ENCODE measurements around the gene ARSG.
A peak's percentile ranks its signal among the peaks of the same experiment; 100 is the strongest.

ARSG gene

DNA sequence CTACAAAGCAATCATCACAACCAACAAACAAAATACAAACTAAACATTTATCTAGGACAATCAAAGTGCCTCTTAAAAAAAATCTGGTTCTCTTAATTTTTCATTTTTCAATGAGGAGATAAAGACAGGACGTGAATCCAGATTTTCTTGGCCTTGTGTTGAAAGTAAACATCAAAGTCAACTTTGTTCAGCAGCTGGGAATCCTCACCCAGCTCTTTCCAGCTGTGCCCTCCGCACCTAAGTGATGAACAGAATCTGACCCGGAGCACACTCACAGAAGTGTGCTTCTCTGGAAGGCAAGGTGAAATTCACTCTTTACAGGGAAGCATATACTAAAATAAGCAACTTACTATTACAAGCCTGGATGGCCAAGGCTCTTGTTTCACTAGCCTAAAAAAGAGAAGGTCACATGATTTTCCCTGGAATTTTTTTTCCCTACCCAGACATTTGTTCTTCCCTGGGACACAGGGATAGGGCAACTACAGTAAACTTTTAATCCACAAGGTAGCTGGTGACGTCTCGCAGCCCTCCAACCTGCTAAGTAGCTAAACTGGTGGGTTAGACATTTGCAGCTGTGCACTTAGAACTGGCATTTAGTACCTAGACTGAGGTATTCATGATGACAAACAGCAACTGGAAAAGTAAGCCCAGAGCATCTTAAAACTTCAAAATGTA lies 162.8 kb downstream of the ARSG start:
- DNase-seq (ENCODE audit: low spot score): no peak
- Mint-ChIP-seq H3K27me3 (ENCODE audit: low read depth) (no peaks in the 10 kb centered on the region), H3K36me3 (ENCODE audit: low read depth) (peaks cover 29% of the 10 kb centered on the region), H3K9me3 (no peaks in the 10 kb centered on the region), H3K27ac (no peak overlapping the region), H3K4me1 (ENCODE audit: low read depth) (peaks cover 38% of the 10 kb centered on the region), H3K4me3 (no peak overlapping the region)

- Mint-ChIP-seq H3K9me3 (no peaks in the 10 kb centered on the region), H3K27me3 (ENCODE audit: low read depth) (no peaks in the 10 kb centered on the region), H3K27ac (no peak overlapping the region)
Observed at GRCh38 chr17:68455901-68456338, 164.6 kb downstream of the ARSG start.

DNA sequence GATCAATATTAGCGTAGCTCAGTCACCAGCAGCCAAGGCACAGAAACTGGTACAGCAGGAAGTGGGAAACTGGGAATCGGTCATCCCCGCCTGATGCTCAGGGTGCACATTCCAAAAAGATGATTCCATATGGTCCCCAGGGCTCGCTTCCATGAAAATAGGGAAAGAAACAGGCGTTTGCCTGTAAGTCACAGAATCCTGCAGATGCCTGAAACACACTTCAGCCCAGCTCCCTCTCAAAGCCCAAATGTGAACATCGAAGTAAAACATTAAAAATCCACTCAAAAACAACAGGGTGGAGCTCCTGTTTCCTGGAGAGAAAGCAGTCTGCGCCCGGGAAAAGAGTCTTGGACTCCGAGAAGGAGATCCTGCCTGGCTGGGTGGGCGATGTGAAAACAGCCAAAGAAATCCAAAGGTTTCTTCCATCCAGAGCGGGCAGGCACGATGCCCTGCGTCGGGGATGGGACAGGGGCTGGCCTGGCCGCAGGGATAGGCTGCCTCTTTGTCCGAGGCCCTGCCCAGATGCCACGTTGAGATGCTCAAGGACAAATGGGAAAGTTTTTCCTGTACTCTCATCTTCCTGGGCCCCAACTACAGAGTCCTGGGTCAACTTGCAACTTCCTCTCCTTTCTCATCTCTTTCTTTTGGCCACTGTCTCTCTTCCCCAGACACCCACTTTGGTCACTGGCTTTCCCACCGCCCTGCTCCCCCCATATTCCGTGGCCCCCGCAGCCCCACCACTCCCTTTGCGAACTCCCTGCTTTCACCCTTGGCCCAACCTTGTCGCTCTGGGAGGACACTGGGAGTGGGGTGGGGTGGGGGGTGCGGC lies 165.3 kb downstream of the ARSG start:
- H3K27me3 Mint-ChIP-seq (ENCODE audit: low read depth): no peaks in the 10 kb centered on the region
- DNase-seq (ENCODE audit: low spot score): no peak
- H3K9me3 Mint-ChIP-seq: no peaks in the 10 kb centered on the region
- peaks cover 60% of the 10 kb centered on the region for H3K4me1 Mint-ChIP-seq (ENCODE audit: low read depth)
- H3K36me3 Mint-ChIP-seq (ENCODE audit: low read depth): peaks cover 13% of the 10 kb centered on the region
- peak overlapping the region; percentile 88 for H3K4me3 Mint-ChIP-seq
- H3K27ac Mint-ChIP-seq: peak overlapping the region; percentile 73

More at GRCh38 chr17:68455901-68456338, 164.6 kb downstream of the ARSG start:
- Mint-ChIP-seq H3K36me3 (ENCODE audit: low read depth) (peaks cover 17% of the 10 kb centered on the region), H3K4me1 (ENCODE audit: low read depth) (peaks cover 54% of the 10 kb centered on the region), H3K4me3 (peak overlapping the region; percentile 88)
- DNase-seq (ENCODE audit: low spot score): no peak

DNA sequence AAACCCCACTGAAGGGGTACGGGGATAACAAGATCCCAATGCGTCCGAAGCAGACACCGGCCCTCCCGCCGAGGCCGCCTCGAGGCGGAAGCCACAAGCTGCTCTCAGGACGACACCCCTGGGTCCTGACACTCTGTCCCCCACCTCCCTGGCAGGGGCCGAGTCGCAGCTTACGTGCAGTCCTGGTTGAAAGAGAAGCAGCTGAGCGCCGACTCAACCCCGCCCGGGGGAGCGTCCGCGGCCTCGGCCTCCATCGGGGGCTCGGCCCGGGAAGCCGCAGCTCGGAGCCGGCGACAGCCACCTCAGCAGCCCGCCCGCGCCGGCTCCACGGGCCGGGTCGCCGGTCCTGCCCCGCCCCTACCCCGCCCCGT lies 165.9 kb downstream of the ARSG start, which contains the start of gene WIPI1:
TSS of gene WIPI1 (minus strand) at position 329 of the 371 bp plus-strand sequence. CDS start at position 254, 75 bp downstream.
- H3K4me3 Mint-ChIP-seq: peak within 1 kb of the TSS; percentile 88

DNA sequence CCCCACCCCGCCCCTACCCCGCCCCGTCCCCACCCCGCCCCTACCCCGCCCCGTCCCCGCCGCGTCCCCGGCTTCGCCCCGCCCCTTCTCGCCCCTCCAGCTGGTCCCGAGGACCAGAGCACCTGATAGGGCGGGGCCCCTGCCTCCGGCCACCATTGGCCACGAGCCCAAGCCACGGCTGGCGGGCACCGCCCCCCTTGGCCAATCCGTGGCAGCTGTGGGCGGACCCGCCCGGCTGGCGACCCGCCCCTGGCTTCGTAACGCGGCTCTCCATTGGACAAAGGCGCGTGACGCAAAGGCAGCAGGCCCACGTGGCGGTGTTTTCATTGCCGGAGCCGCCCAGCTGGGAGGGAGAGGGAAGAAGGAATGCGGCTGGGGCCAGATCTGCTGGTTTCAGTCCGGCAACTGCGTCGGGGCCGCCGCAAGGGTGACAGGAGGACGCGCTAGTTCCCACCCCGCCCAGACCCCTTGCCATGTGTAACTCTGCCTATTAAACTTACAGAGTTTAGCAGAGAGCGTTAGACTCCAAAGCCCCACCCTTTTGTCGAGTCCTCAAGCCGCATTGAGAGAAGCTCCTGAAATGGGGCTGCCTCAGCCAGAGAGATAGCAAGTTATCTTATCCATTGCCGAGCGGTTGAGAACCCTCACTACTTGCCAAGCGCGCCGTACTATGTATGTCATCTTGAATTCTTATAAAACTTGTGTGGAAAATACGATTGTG lies 166.4 kb downstream of the ARSG start:
- H3K27me3 Mint-ChIP-seq (ENCODE audit: low read depth): no peaks in the 10 kb centered on the region
- peaks cover 6% of the 10 kb centered on the region for H3K36me3 Mint-ChIP-seq (ENCODE audit: low read depth)
- H3K9me3 Mint-ChIP-seq: no peaks in the 10 kb centered on the region
- H3K27ac Mint-ChIP-seq: peak overlapping the region; percentile 88
- peak; percentile 99 for DNase-seq (ENCODE audit: low spot score)
- peaks cover 70% of the 10 kb centered on the region for H3K4me1 Mint-ChIP-seq (ENCODE audit: low read depth)
- H3K4me3 Mint-ChIP-seq: peak overlapping the region; percentile 84

More for the DNA sequence above, 165.9 kb downstream of the ARSG start, which contains the start of gene WIPI1:
- Mint-ChIP-seq H3K27ac (peak within 1 kb of the TSS; percentile 88), H3K36me3 (ENCODE audit: low read depth) (peaks cover 7% of the 10 kb centered on the region), H3K4me1 (ENCODE audit: low read depth) (peaks cover 64% of the 10 kb centered on the region), H3K9me3 (no peaks in the 10 kb centered on the region), H3K27me3 (ENCODE audit: low read depth) (no peaks in the 10 kb centered on the region)
- no peak for DNase-seq (ENCODE audit: low spot score)

- no peaks in the 10 kb centered on the region for H3K27me3 Mint-ChIP-seq (ENCODE audit: low read depth)
- H3K36me3 Mint-ChIP-seq (ENCODE audit: low read depth): peaks cover 2% of the 10 kb centered on the region
- DNase-seq (ENCODE audit: low spot score): no peak
- peak overlapping the region; percentile 84 for H3K4me3 Mint-ChIP-seq
- H3K4me1 Mint-ChIP-seq (ENCODE audit: low read depth): peaks cover 71% of the 10 kb centered on the region
- no peaks in the 10 kb centered on the region for H3K9me3 Mint-ChIP-seq
- peak overlapping the region; percentile 88 for H3K27ac Mint-ChIP-seq
Observed at GRCh38 chr17:68458260-68459036, 167.2 kb downstream of the ARSG start.

DNA sequence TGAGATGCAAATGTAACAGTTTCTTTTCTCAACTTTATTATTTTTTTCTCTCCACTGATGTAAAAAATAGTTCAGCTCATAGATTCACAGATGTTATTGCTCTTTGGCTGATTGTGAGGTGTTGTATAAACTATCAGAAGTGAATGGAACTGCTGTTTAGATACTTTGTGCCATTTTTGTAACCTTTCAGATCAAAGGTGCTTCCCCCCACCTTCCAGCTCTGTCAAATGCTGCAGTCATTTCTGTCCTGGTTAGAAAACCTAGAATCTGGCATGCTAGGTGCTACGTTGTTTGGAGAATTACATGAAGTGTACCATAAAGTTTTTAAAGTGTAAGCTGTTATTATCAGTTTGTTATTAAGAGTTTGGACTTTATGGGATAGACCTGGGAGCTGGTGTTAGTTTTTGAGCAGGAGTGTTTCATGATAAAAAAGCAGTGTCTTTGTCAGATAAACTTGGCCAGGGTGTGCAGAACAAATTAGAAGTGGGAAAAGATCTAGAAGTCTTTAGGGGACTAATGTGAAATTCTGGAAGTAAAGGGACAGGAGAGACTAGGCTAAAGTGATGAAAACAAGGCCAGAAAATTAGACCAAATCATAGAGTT lies 167.8 kb downstream of the ARSG start:
- Mint-ChIP-seq H3K36me3 (ENCODE audit: low read depth) (peaks cover 2% of the 10 kb centered on the region), H3K4me3 (peak overlapping the region; percentile 71), H3K27me3 (ENCODE audit: low read depth) (no peaks in the 10 kb centered on the region), H3K9me3 (no peaks in the 10 kb centered on the region), H3K27ac (peak overlapping the region; percentile 90), H3K4me1 (ENCODE audit: low read depth) (peaks cover 68% of the 10 kb centered on the region)
- DNase-seq (ENCODE audit: low spot score): no peak

DNA sequence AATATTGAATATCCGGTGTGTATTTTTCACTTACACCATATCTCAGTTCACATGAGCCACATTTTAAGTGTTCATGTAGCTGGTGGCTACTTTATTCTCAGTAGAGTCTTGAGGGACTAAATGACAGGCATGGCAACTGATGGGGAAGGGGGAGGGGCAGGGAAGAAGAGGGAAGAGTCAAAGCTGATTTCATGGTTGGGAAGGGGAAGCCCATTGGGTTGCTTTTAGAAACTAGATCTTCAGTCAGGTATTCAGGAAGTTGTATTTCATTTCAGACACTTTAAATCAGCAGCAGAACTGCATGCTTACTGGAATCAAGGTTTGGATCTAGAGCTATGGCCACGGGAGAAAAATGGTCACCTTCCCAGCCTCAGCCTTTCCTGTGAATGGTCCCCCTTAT lies 168.9 kb downstream of the ARSG start:
- no peak for DNase-seq (ENCODE audit: low spot score)
- Mint-ChIP-seq H3K36me3 (ENCODE audit: low read depth) (no peaks in the 10 kb centered on the region), H3K9me3 (no peaks in the 10 kb centered on the region), H3K27me3 (ENCODE audit: low read depth) (no peaks in the 10 kb centered on the region), H3K27ac (peak overlapping the region; percentile 90), H3K4me1 (ENCODE audit: low read depth) (peaks cover 64% of the 10 kb centered on the region), H3K4me3 (peak overlapping the region; percentile 85)

DNA sequence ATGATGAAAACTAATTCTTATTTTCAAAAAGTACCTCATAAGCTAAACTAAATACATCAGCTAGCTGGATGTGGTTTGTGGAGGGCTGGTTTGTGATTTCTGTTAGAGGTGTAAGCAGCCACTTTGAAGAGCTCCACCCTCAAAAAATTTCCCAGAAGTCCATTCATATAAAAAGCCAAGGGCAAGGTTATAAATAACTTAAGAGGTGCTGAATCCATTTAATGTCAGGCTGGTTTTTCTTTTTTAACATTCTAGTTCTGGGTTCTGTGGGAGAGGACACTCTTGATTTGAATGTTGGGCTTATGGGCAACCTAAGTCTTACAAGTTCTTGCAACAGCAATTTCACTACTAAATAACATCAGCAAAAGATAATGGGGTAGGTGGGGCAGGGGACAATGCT lies 169.4 kb downstream of the ARSG start:
- H3K4me1 Mint-ChIP-seq (ENCODE audit: low read depth): peaks cover 65% of the 10 kb centered on the region

GRCh38 chr17:68461122-68461539 lies 169.8 kb downstream of the ARSG start:
- H3K4me3 Mint-ChIP-seq: peak overlapping the region; percentile 85
- H3K36me3 Mint-ChIP-seq (ENCODE audit: low read depth): no peaks in the 10 kb centered on the region

More for the DNA sequence above, 169.4 kb downstream of the ARSG start:
- no peaks in the 10 kb centered on the region for H3K36me3 Mint-ChIP-seq (ENCODE audit: low read depth)
- H3K27ac Mint-ChIP-seq: peak overlapping the region; percentile 90
- peak overlapping the region; percentile 85 for H3K4me3 Mint-ChIP-seq
- DNase-seq (ENCODE audit: low spot score): peak; percentile 43
- no peaks in the 10 kb centered on the region for H3K27me3 Mint-ChIP-seq (ENCODE audit: low read depth)
- no peaks in the 10 kb centered on the region for H3K9me3 Mint-ChIP-seq

DNA sequence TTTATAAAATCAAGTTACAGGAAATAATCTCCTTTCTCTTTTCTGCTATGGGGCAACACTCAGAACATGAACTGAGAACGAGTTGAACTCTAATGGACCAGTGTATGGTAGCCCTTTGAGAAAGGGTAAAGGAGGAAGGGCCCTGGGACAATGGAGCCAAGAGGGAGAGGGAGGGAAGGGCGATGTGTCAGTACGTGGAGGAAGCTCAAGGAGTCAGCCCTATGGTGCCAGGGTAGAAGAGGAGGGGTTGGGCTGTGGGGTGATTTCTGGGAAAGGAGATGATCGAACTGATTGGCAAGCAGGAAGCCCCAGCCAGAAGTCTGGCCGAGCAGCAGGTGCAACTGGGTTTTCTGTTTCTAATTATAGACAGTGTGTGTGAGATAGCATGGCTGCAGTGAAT lies 170.3 kb downstream of the ARSG start:
- DNase-seq (ENCODE audit: low spot score): peak; percentile 48
- Mint-ChIP-seq H3K27ac (peak overlapping the region; percentile 90), H3K36me3 (ENCODE audit: low read depth) (no peaks in the 10 kb centered on the region), H3K27me3 (ENCODE audit: low read depth) (no peaks in the 10 kb centered on the region), H3K9me3 (no peaks in the 10 kb centered on the region), H3K4me3 (peak overlapping the region; percentile 85), H3K4me1 (ENCODE audit: low read depth) (peaks cover 60% of the 10 kb centered on the region)

More at GRCh38 chr17:68461122-68461539, 169.8 kb downstream of the ARSG start:
- peaks cover 65% of the 10 kb centered on the region for H3K4me1 Mint-ChIP-seq (ENCODE audit: low read depth)
- H3K27me3 Mint-ChIP-seq (ENCODE audit: low read depth): no peaks in the 10 kb centered on the region
- H3K9me3 Mint-ChIP-seq: no peaks in the 10 kb centered on the region
- peak overlapping the region; percentile 90 for H3K27ac Mint-ChIP-seq
- DNase-seq (ENCODE audit: low spot score): no peak

GRCh38 chr17:68462381-68463210 lies 171.3 kb downstream of the ARSG start:
- Mint-ChIP-seq H3K36me3 (ENCODE audit: low read depth) (no peaks in the 10 kb centered on the region), H3K27ac (peak overlapping the region; percentile 90)

More at GRCh38 chr17:68462381-68463210, 171.3 kb downstream of the ARSG start:
- DNase-seq (ENCODE audit: low spot score): peak; percentile 74
- Mint-ChIP-seq H3K4me3 (peak overlapping the region; percentile 85), H3K4me1 (ENCODE audit: low read depth) (peaks cover 57% of the 10 kb centered on the region), H3K9me3 (no peaks in the 10 kb centered on the region), H3K27me3 (ENCODE audit: low read depth) (peaks cover 4% of the 10 kb centered on the region)
